ENCODE results near the gene PHKG2.

Gene PHKG2

DNA sequence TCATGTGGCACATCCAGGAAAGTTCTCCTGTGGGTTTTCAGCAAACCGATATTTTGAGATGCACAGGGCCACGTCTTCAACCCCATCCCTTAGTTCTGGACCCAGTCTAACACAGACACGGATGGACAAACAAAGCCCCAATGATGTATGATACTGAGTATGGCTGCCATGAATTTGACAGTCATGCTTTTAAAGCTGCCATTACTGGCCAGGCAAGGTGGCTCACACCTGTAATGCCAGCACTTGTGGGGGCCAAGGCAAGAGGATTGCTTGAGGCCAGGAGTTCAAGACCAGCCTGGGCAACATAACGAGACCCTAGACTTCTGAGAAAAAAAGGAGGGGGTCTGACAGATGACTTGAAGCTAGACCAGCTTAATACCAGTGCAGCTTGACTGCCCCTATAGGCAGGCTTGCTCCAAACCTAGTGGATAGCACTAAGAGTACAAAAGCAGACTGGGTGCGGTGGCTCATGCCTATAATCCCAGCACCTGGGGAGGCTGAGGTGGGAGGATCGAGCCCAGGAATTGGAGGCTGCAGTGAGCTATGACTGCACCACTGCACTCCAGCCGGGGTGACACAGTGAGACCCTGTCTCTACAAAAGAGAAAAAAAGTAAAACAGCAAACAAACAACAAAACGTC, 49.6 kb downstream of the PHKG2 start:
- H3K4me1 Mint-ChIP-seq, result no peaks in the 10 kb centered on the region
- no peak overlapping the region for H3K27ac Mint-ChIP-seq
- no peaks in the 10 kb centered on the region for H3K9me3 Mint-ChIP-seq
- ATAC-seq (ENCODE audit: low read depth) (no peak), DNase-seq (ENCODE audit: low spot score in 2 of 2) (no peak)
- H3K4me3 Mint-ChIP-seq, result no peak overlapping the region
- H3K27me3 Mint-ChIP-seq, result peaks cover 4% of the 10 kb centered on the region
- H3K36me3 Mint-ChIP-seq, result no peaks in the 10 kb centered on the region

All from memory B cell (primary cell).